Activated CD4-positive, alpha-beta T cell treated with anti-CD3 and anti-CD28 coated beads, Interleukin-2, amount 10 ng/mL, durations not matched to agents 24 days and 14 days (primary cell): ENCODE results near the gene PTPN6. TPM values are rescaled to one million over a fixed set of nuclear protein-coding genes. Genes with fewer than 3 reads are reported as not detected.

Experiments
- DNase-seq: peaks from one replicate; pipeline ENCODE4 v3.0.0; 2022
- H3K27ac Mint-ChIP-seq: one replicate; pipeline ENCODE4 v1.8.0; 2022; ENCODE audit warnings: mild to moderate bottlenecking, mixed read lengths
- H3K27me3 Mint-ChIP-seq: one replicate; pipeline ENCODE4 v1.8.0; 2022; ENCODE audit warnings: mixed read lengths
- H3K36me3 Mint-ChIP-seq: one replicate; pipeline ENCODE4 v1.8.0; 2022; ENCODE audit warnings: low read depth, mild to moderate bottlenecking, mixed read lengths
- H3K4me1 Mint-ChIP-seq: one replicate; pipeline ENCODE4 v1.8.0; 2021; ENCODE audit warnings: mixed read lengths
- H3K4me3 Mint-ChIP-seq: one replicate; pipeline ENCODE4 v1.8.0; 2022; ENCODE audit warnings: mild to moderate bottlenecking, moderate library complexity, mixed read lengths
- H3K9me3 Mint-ChIP-seq: one replicate; pipeline ENCODE4 v1.8.0; 2021; ENCODE audit warnings: mixed read lengths
- intact Hi-C: fragments of 100-400 bp; cut with micrococcal nuclease; formaldehyde crosslinking; loops from one replicate; pipeline ENCODE4 v1.15.1; 2023
- total RNA-seq: library from RNA; stranded (reverse); gene quantifications from 2 replicates; pipeline ENCODE4 v1.2.3, GENCODE V29; 2022

The PTPN6 gene
- total RNA-seq, 1 donor from 2014 or later = 355 TPM

DNA sequence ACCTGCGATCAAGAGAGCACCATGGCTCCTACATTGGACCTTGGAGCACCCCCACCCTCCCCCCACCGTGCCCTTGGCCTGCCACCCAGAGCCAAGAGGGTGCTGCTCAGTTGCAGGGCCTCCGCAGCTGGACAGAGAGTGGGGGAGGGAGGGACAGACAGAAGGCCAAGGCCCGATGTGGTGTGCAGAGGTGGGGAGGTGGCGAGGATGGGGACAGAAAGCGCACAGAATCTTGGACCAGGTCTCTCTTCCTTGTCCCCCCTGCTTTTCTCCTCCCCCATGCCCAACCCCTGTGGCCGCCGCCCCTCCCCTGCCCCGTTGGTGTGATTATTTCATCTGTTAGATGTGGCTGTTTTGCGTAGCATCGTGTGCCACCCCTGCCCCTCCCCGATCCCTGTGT is 9.4 kb upstream of the PTPN6 start:
- H3K9me3 Mint-ChIP-seq = no peaks in the 10 kb centered on the region
- no peak overlapping the region for H3K27ac Mint-ChIP-seq
- H3K4me1 Mint-ChIP-seq = peaks cover 47% of the 10 kb centered on the region
- peaks cover 49% of the 10 kb centered on the region for H3K36me3 Mint-ChIP-seq
- intact Hi-C loops = no loop called here
- no peak for DNase-seq
- H3K27me3 Mint-ChIP-seq = no peaks in the 10 kb centered on the region
- H3K4me3 Mint-ChIP-seq = no peak overlapping the region

DNA sequence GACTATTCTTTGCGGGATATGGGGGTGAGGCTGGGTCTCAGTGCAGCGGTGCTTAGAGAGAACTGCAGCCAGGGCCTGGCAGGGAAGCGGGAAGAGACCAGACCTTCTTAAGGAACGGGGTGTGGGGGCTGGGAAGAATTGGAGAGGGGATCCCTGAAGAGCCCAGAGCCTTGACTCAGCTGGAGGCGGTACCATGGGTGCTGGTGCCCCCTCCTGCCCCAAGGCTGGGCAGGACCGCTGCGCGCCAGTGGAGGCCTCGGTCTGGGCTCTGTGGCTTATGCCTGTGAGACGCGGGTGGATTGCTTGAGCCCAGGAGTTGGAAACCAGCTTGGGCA is 8.9 kb upstream of the PTPN6 start:
- H3K36me3 Mint-ChIP-seq = peaks cover 48% of the 10 kb centered on the region
- H3K9me3 Mint-ChIP-seq = no peaks in the 10 kb centered on the region
- H3K27me3 Mint-ChIP-seq = no peaks in the 10 kb centered on the region
- no peak for DNase-seq
- H3K4me3 Mint-ChIP-seq = peak overlapping the region; percentile 93
- H3K4me1 Mint-ChIP-seq = peaks cover 49% of the 10 kb centered on the region
- intact Hi-C loops = no loop called here
- H3K27ac Mint-ChIP-seq = peak overlapping the region; percentile 98

DNA sequence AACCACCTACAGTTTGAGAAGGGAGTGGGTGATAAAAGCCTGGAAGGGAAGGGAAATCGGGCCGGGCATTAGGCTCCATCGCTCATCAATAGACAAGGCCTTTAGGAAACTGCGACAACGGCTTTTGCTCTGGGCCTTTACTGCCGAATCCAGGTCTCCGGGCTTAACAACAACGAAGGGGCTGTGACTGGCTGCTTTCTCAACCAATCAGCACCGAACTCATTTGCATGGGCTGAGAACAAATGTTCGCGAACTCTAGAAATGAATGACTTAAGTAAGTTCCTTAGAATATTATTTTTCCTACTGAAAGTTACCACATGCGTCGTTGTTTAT is 7.8 kb upstream of the PTPN6 start:
- intact Hi-C loops = no loop called here
- DNase-seq = peak; percentile 94
- Mint-ChIP-seq H3K4me1 (peaks cover 56% of the 10 kb centered on the region), H3K36me3 (peaks cover 44% of the 10 kb centered on the region), H3K27ac (peak overlapping the region; percentile 98), H3K27me3 (no peaks in the 10 kb centered on the region), H3K4me3 (peak overlapping the region; percentile 93), H3K9me3 (no peaks in the 10 kb centered on the region)

DNA sequence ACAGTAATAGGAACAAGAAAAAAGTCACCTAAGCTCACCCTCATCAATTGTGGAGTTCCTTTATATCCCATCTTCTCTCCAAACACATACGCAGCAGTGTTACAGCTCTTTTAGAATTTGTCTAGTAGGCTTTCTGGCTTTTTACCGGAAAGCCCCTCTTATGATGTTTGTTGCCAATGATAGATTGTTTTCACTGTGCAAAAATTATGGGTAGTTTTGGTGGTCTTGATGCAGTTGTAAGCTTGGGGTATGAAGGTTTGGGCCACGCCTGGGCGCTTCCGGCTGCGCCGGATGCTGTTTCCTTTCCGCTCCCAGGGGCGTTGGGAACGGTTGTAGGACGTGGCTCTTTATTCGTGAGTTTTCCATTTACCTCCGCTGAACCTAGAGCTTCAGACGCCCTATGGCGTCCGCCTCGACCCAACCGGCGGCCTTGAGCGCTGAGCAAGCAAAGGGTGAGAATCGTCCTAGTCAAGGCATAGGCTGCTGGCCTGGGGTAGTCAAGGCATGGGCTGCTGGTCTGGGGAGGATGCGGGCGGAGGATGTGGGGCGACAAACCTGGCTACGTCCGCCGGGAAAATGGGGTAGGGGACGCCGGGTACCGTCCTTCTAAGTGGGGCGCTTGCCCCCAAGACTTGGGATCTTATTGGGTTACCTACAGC is 7.3 kb upstream of the PTPN6 start, which contains the start of the genes C12orf57 and RNU7-1:
C12orf57 (plus strand) TSS at position 301 of the 659 bp plus-strand sequence; CDS start at position 401, 100 bp downstream.
RNU7-1 (plus strand) TSS at position 95 of the 659 bp plus-strand sequence.
- Mint-ChIP-seq H3K27ac (peak within 1 kb of the TSS; percentile 98), H3K36me3 (peaks cover 44% of the 10 kb centered on the region)
- intact Hi-C loops = loop anchor here (1.0 to 2.0 kb wide), 9 partner anchors 9 to 165 kb away; partner anchors contain the start of genes C1R, C1RL, EMG1 and ENO2

DNA sequence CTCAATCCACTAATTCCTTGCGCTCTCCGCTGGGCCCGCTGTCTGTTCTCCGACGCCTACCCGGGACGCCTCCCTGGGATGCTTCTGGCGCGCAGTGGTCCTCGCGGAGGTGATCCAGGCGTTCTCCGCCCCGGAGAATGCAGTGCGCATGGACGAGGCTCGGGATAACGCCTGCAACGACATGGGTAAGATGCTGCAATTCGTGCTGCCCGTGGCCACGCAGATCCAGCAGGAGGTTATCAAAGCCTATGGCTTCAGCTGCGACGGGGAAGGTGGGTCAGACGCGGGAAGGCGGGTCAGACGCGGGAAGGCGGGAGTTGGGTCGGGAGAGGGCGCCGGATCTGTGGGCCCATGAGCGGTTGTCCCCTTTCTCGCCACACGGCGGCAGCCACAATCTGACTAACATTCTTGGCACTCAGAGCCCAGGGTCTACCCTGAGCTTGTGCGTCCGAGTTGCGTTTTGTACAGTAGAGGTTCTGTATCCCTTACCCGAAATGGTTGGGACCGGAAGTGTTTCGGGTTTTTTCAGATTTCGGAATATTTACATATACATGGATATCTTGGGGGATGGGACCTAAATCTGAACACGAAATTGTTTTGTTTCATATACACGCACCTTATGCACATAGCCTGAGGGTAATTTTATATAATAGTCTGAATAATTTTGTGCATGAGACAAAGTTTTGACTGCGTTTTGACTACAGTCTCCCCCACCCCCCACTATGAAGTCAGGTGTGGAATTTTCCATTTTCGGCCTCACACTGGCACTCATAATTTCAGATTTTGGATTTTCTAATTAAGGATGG is 6.6 kb upstream of the PTPN6 start:
- H3K36me3 Mint-ChIP-seq = peaks cover 43% of the 10 kb centered on the region
- intact Hi-C loops = loop anchor here (1.0 to 2.0 kb wide), 9 partner anchors 9 to 165 kb away; partner anchors contain the start of genes C1R, C1RL, EMG1 and ENO2
- no peaks in the 10 kb centered on the region for H3K9me3 Mint-ChIP-seq
- peak overlapping the region; percentile 93 for H3K4me3 Mint-ChIP-seq
- no peaks in the 10 kb centered on the region for H3K27me3 Mint-ChIP-seq
- peaks cover 62% of the 10 kb centered on the region for H3K4me1 Mint-ChIP-seq
- DNase-seq = peak; percentile 96
- peak overlapping the region; percentile 98 for H3K27ac Mint-ChIP-seq

More for the DNA sequence above, 7.3 kb upstream of the PTPN6 start, which contains the start of the genes C12orf57 and RNU7-1:
- no peaks in the 10 kb centered on the region for H3K9me3 Mint-ChIP-seq
- peaks cover 58% of the 10 kb centered on the region for H3K4me1 Mint-ChIP-seq
- peak within 1 kb of the TSS; percentile 93 for H3K4me3 Mint-ChIP-seq
- no peaks in the 10 kb centered on the region for H3K27me3 Mint-ChIP-seq
- DNase-seq = peak; percentile 93

DNA sequence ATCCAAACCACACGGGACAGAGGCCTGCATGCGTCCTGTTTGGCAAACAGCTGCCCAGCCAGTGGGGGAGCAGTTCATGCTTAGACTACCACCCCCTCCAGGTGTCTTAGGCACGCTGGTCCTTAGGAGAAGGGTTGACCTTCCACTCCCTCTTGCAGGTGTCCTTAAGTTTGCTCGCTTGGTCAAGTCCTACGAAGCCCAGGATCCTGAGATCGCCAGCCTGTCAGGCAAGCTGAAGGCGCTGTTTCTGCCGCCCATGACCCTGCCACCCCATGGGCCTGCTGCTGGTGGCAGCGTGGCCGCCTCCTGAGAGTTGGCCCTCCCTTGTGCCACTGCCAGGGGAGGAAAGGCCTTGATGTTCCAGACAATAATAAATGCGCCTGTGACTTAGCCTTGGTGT is 5.5 kb upstream of the PTPN6 start:
- DNase-seq = no peak
- intact Hi-C loops = loop anchor here (2.0 kb wide), 1 partner anchor 55 kb away; no protein-coding TSS in a partner anchor
- no peaks in the 10 kb centered on the region for H3K9me3 Mint-ChIP-seq
- peak overlapping the region; percentile 93 for H3K4me3 Mint-ChIP-seq
- peaks cover 38% of the 10 kb centered on the region for H3K36me3 Mint-ChIP-seq
- H3K27ac Mint-ChIP-seq = peak overlapping the region; percentile 98
- H3K27me3 Mint-ChIP-seq = no peaks in the 10 kb centered on the region
- peaks cover 71% of the 10 kb centered on the region for H3K4me1 Mint-ChIP-seq

DNA sequence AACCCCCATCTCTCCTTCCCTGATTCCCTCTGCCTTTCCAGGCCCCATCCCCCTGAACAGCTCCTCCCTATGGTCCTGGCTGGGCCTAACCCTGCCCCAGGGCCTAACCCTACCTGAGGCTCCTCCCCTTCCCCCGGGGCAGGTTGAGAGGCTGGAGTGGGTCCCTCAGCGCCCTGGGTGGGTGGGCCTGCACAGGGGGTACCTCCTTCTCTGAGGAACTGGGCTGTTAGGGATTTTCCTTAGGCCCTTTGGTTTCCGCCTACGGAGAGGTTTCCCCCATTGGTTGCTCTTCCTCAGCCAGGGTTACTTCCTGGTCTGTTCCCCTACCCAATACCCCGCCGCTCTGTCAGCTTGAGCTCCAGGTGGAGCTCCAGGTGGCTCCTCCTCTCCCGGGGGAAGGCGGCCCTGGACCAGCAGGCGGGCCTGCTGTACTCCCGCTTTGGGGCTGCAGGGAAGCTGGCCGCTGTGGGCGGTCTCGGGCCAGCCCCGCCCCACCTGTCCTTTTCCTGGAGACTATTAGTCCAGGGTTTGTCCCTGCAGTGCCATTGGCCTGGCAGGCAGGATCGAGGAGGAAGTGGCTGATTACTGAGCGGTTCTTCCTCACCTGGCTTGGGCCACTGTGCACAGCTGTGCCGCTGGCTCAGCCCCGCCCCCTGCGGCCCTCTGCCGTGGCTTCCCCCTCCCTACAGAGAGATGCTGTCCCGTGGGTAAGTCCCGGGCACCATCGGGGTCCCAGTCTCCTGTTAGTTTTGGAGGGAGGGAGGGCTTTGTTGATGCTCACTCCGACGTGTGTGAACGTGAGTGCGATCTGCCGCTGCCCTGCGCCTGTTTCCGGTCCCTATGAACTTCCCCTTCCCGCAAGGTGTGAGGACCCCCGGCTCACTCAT is 4.9 kb upstream of the PTPN6 start:
- no peaks in the 10 kb centered on the region for H3K9me3 Mint-ChIP-seq
- intact Hi-C loops = no loop called here
- peaks cover 35% of the 10 kb centered on the region for H3K36me3 Mint-ChIP-seq
- peak; percentile 93 for DNase-seq
- peak overlapping the region; percentile 98 for H3K27ac Mint-ChIP-seq
- H3K4me1 Mint-ChIP-seq = peaks cover 73% of the 10 kb centered on the region
- peak overlapping the region; percentile 93 for H3K4me3 Mint-ChIP-seq
- H3K27me3 Mint-ChIP-seq = no peaks in the 10 kb centered on the region

DNA sequence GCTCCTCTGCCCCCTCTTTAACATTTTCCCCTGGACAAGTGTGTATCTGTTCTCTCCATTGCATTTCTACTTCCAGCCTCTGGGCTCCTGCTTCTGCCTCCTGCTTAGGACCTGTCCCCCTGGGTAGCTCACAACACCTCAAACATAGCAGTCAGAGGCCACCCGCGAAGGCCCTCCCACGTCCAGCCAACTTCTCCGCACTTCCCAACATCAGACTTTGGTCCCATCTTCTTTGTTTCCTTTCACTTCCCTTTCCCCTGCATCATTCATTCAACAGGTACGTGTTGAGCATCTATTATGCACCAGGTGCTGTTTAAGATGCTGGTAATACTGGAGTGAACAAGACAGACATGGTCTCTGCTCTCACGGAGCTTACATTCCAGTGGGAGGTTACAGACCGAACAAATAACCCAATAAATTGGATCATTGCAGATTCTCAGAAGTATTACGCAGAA is 4.2 kb upstream of the PTPN6 start:
- Mint-ChIP-seq H3K27ac (peak overlapping the region; percentile 98), H3K4me1 (peaks cover 75% of the 10 kb centered on the region), H3K36me3 (peaks cover 34% of the 10 kb centered on the region), H3K4me3 (peak overlapping the region; percentile 93), H3K9me3 (no peaks in the 10 kb centered on the region), H3K27me3 (no peaks in the 10 kb centered on the region)
- intact Hi-C loops = no loop called here
- no peak for DNase-seq

DNA sequence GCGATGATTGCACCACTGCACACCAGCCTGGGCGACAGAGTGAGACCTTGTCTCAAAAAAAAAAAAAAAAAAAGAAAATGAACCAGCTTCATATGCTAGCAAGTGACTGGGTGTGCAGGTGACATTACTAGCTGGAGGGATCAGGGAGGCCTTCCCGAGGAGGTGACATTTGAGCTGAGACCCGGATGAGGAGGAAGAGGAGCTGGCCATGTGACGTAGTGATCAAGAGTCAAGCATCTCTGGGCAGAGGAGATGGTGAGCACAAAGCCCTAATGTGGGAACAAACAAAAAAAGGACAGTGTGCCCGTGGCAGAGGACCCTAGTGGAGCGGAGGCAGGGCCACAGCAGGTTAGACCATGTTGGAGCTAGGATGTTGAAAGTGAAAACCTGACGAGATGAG is 3.5 kb upstream of the PTPN6 start:
- Mint-ChIP-seq H3K27ac (peak overlapping the region; percentile 82), H3K4me1 (peaks cover 69% of the 10 kb centered on the region), H3K4me3 (peak overlapping the region; percentile 93), H3K27me3 (no peaks in the 10 kb centered on the region), H3K9me3 (no peaks in the 10 kb centered on the region), H3K36me3 (peaks cover 35% of the 10 kb centered on the region)
- DNase-seq = no peak
- intact Hi-C loops = no loop called here

DNA sequence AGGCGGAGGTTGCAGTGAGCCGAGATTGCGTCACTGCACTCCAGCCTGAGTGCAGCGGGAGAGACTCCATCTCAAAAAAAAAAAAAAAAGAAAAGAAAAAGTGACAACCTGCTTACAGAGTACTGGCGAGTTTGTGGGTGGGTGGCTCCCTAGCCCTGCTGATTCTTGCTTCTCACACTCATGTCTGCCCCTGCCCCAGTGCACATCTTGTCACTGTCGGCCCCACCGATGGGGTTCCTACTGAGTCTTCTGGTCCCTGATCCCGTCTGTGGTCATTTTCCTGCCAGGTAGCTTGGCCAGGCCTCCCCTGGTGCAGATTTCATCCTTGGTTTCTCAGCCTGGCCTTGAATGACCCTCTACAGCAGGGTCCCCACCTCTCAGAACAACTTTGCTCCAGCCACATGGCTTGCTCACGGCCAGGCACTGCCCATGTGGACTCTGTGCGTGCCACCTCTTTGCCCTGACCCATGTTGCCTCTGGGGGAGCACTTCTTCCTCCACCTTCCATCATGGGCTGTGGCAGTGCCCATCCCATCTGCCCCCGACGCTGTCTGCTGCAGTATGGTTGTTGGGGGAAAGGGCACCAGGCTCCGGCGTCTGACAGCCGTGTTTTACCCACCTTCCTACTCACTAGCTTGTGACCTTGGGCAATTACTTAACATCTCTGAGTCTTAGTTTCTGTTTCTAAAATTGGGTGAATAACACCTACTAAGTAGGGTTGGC is 2.1 kb upstream of the PTPN6 start:
- Mint-ChIP-seq H3K27ac (peak overlapping the region; percentile 91), H3K9me3 (no peaks in the 10 kb centered on the region), H3K27me3 (no peaks in the 10 kb centered on the region), H3K4me3 (peak overlapping the region; percentile 96), H3K4me1 (peaks cover 67% of the 10 kb centered on the region), H3K36me3 (peaks cover 43% of the 10 kb centered on the region)
- no peak for DNase-seq
- intact Hi-C loops = no loop called here

DNA sequence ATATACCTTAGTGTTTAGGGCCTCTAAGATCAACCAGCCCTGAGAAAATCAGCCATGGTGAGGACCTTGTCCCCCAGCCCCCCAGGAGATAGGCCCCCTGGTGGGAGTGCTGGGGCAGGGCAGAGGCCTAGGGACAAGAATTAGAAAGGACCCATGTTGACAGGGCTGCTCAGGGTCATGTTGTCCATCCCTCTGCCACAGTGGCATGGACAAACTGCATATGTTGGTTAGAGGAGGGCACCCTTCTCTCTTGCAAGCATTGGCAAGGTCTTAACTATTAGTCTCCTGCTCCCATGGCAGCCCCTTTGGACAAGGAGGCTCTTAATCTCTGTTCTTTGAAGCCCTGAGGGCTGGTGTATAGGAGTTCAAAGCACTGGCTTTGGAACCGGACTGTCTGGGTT is 755 bp upstream of the PTPN6 start:
- Mint-ChIP-seq H3K27me3 (no peaks in the 10 kb centered on the region), H3K36me3 (peaks cover 50% of the 10 kb centered on the region), H3K4me1 (peaks cover 68% of the 10 kb centered on the region), H3K4me3 (peak overlapping the region; percentile 96), H3K9me3 (no peaks in the 10 kb centered on the region), H3K27ac (peak overlapping the region; percentile 96)
- DNase-seq = peak; percentile 80
- intact Hi-C loops = loop anchor here (1.0 to 5.0 kb wide), 2 partner anchors 20 to 498 kb away; partner anchors contain the start of genes EMG1, PHB2 and TAPBPL

DNA sequence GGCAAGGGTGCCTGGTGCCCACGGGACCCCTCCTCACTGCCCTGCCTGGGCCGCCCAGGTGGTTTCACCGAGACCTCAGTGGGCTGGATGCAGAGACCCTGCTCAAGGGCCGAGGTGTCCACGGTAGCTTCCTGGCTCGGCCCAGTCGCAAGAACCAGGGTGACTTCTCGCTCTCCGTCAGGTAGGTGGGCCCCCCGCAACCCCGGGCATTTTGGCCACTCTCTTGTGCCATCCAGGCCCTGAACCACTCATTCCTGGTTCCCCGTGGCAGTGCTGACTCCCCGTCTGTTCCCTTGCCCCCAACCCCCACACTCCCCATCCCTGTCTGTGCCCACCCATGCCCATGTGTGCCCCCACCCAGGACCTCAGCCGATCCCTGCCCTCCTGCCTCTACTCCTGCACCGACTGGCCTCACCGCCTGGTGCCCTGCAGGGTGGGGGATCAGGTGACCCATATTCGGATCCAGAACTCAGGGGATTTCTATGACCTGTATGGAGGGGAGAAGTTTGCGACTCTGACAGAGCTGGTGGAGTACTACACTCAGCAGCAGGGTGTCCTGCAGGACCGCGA is 480 bp downstream of the PTPN6 start:
- Mint-ChIP-seq H3K4me3 (peak overlapping the region; percentile 96), H3K27me3 (no peaks in the 10 kb centered on the region), H3K4me1 (peaks cover 69% of the 10 kb centered on the region), H3K27ac (peak overlapping the region; percentile 96), H3K9me3 (no peaks in the 10 kb centered on the region), H3K36me3 (peaks cover 55% of the 10 kb centered on the region)
- intact Hi-C loops = loop anchor here (5.0 kb wide), 1 partner anchor 499 kb away; the partner anchor contains the start of gene TAPBPL
- DNase-seq = no peak
